GM12872 (cell line): Measurements from ENCODE around the gene TRA2A.

ENCODE experiments used
- CTCF ChIP-seq: IDR thresholded peaks from 3 replicates; pipeline ENCODE4 v1.5.1; 2011; ENCODE audit warnings: low read depth, mild to moderate bottlenecking, low read length, moderate library complexity; ENCODE audit not compliant: insufficient read depth

TRA2A gene

GRCh38 chr7:23529262-23529859 is 2.4 kb downstream of the TRA2A start:
- no peak for TF ChIP-seq CTCF

- TF ChIP-seq CTCF: no peak
Measured at GRCh38 chr7:23524473-23524872, 7.3 kb downstream of the TRA2A start.

GRCh38 chr7:23523486-23524075 is 8.2 kb downstream of the TRA2A start:
- no peak for TF ChIP-seq CTCF

- no peak for TF ChIP-seq CTCF
Measured at GRCh38 chr7:23520582-23520981, 11.2 kb downstream of the TRA2A start.

- TF ChIP-seq CTCF: no peak
Measured at GRCh38 chr7:23514755-23515154, 17.0 kb downstream of the TRA2A start.

GRCh38 chr7:23494009-23494408 is 37.8 kb downstream of the TRA2A start:
- no peak for TF ChIP-seq CTCF

- TF ChIP-seq CTCF: no peak
Measured at GRCh38 chr7:23491502-23491901, 40.3 kb downstream of the TRA2A start.
